Measurements from ENCODE around the gene MTG2.

Gene MTG2

GRCh38 chr20:62216636-62217566, 34.1 kb downstream of the MTG2 start:
- DNase-seq: no peak

- DNase-seq: no peak
Observed at GRCh38 chr20:62217913-62218773, 35.3 kb downstream of the MTG2 start.

GRCh38 chr20:62219101-62219991, 36.5 kb downstream of the MTG2 start:
- DNase-seq: no peak

- peak in 15 of 58 donors; percentile 11 to 49 (median 27) for DNase-seq
Observed at GRCh38 chr20:62219992-62220665, 37.3 kb downstream of the MTG2 start, which contains the start of gene HRH3. TSS of gene HRH3 (minus strand) at chr20:62220278. CDS start at chr20:62219970, 308 bp downstream.

GRCh38 chr20:62220666-62221568, 38.1 kb downstream of the MTG2 start:
- DNase-seq: peak in 3 of 58 donors; percentile 8 to 44 (median 40)

GRCh38 chr20:62222266-62222850, 39.5 kb downstream of the MTG2 start:
- DNase-seq: no peak

GRCh38 chr20:62222972-62223371, 40.1 kb downstream of the MTG2 start:
- no peak for DNase-seq

GRCh38 chr20:62223571-62223970, 40.7 kb downstream of the MTG2 start:
- no peak for DNase-seq

GRCh38 chr20:62224113-62224855, 41.5 kb downstream of the MTG2 start:
- DNase-seq: no peak

GRCh38 chr20:62225026-62225425, 42.2 kb downstream of the MTG2 start:
- DNase-seq: no peak

GRCh38 chr20:62225820-62226635, 43.2 kb downstream of the MTG2 start:
- no peak for DNase-seq

GRCh38 chr20:62226707-62227590, 44.1 kb downstream of the MTG2 start:
- DNase-seq: peak in 14 of 58 donors; percentile 9 to 58 (median 28)

- no peak for DNase-seq
Observed at GRCh38 chr20:62227591-62227976, 44.8 kb downstream of the MTG2 start.

GRCh38 chr20:62227977-62228958, 45.4 kb downstream of the MTG2 start:
- no peak for DNase-seq

Measured in anterior cingulate cortex (tissue), 58 donors.